DOHH2 (cell line): ENCODE data around the gene GNAT1.

Source experiments
- EZH2phosphoT487 ChIP-seq: fragments of 200-600 bp; sonication (generic); IDR thresholded peaks from 2 replicates; pipeline ENCODE4 v1.6.1; 2017; ENCODE audit warnings: borderline replicate concordance, mild to moderate bottlenecking, antibody characterized with exemption, low read length, moderate library complexity, mixed read lengths
- TF ChIP-seq, protein P1 (sequence below): fragments of 200-600 bp; sonication (generic); IDR thresholded peaks from one replicate; pipeline ENCODE4 v1.5.1; 2014; ENCODE audit warnings: antibody characterized with exemption, mild to moderate bottlenecking, low read depth, low read length; ENCODE audit not compliant: poor library complexity, severe bottlenecking

DNA sequence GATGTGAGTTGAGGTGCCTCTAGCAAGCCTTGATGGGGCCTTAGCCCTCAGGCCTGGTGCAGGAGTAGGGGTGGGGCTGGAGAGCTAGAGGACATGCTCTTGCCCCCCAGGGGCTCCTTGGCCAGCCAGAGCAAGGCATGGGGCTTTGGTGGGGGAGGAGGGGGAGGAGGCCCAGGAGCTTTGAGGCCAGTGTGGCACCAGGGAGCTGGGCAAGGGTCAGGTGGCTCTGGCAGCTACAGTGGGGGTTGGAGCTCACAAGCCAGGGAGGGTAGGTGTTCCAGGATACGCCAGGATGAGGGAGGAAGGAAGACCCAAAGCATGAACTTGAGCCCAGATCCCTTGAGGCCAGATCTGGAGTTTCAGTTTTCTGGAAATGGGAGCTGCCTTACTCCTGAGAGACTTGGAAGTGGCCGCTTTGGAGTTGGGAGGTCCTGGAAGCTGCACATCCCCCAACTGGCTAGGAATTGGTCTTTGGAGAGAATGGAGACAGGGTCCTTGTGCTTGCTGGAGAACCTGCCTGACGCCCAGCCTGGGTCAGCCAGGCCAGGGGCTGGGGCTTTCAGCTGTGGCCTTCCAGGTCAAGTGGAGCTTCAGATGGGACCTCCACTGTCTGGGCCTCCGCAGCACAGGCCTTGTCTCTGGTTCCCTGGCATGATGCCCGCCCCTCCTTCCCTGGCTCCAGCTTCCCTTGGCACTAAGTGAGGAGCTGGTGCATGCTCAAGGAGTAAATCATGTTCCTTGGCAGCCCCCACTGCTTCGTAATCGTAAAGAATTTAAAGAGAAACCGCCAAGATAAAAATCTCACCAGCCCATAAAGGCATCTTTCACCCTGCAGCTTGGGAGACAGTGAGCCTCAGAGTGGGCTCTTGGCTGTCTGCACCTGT, 27.6 kb upstream of the GNAT1 start:
- TF ChIP-seq, protein P1, sequence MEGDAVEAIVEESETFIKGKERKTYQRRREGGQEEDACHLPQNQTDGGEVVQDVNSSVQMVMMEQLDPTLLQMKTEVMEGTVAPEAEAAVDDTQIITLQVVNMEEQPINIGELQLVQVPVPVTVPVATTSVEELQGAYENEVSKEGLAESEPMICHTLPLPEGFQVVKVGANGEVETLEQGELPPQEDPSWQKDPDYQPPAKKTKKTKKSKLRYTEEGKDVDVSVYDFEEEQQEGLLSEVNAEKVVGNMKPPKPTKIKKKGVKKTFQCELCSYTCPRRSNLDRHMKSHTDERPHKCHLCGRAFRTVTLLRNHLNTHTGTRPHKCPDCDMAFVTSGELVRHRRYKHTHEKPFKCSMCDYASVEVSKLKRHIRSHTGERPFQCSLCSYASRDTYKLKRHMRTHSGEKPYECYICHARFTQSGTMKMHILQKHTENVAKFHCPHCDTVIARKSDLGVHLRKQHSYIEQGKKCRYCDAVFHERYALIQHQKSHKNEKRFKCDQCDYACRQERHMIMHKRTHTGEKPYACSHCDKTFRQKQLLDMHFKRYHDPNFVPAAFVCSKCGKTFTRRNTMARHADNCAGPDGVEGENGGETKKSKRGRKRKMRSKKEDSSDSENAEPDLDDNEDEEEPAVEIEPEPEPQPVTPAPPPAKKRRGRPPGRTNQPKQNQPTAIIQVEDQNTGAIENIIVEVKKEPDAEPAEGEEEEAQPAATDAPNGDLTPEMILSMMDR, result no peak
- TF ChIP-seq EZH2phosphoT487, result no peak
